Measurements from ENCODE around the gene CLEC16A. TPM values are rescaled to one million over a fixed set of nuclear protein-coding genes. Genes with fewer than 3 reads are reported as not detected.

The CLEC16A gene
- total RNA-seq, 1 donor from 2014 or later, result 7.8 TPM

- Histone ChIP-seq H3K27me3 (no peaks in the 10 kb centered on the region), H4K20me1 (ENCODE audit: low read depth) (peaks cover 5% of the 10 kb centered on the region), H3K4me3 (no peak overlapping the region), H3K27ac (no peak overlapping the region), H3K9ac (no peak overlapping the region), H3K79me2 (ENCODE audit: low read depth) (no peaks in the 10 kb centered on the region), H3K9me3 (ENCODE audit: low read depth) (no peaks in the 10 kb centered on the region), H3K4me1 (no peaks in the 10 kb centered on the region), H3F3A (ENCODE audit: low read depth) (no peaks in the 10 kb centered on the region), H2AFZ (replicated peaks) (no peak overlapping the region), H3K36me3 (no peaks in the 10 kb centered on the region), H3K4me2 (no peak overlapping the region)
- H3K4me3 Mint-ChIP-seq, result no peak overlapping the region
- H3K36me3 Mint-ChIP-seq, result no peaks in the 10 kb centered on the region
- H3K4me1 Mint-ChIP-seq, result no peaks in the 10 kb centered on the region
- DNase-seq (ENCODE audit: low spot score), result no peak
- H3K9me3 Mint-ChIP-seq, result no peaks in the 10 kb centered on the region
- TF ChIP-seq EZH2phosphoT487 (IDR thresholded peaks at IDR 0.05), result no peak
- no peak for TF ChIP-seq CTCF (IDR thresholded peaks at IDR 0.05)
- no peak for TF ChIP-seq EZH2 (IDR thresholded peaks at IDR 0.05)
- peaks cover 13% of the 10 kb centered on the region for H3K27me3 Mint-ChIP-seq (ENCODE audit: insufficient read depth, low read depth)
- H3K27ac Mint-ChIP-seq, result no peak overlapping the region
Observed at GRCh38 chr16:10896723-10897122, 47.6 kb upstream of the CLEC16A start.

- no peaks in the 10 kb centered on the region for H3K27me3 ChIP-seq
- no peaks in the 10 kb centered on the region for H3K36me3 ChIP-seq
- H3K79me2 ChIP-seq (ENCODE audit: low read depth), result no peaks in the 10 kb centered on the region
- no peak overlapping the region for H3K9ac ChIP-seq
- Mint-ChIP-seq H3K27me3 (ENCODE audit: insufficient read depth, low read depth) (peaks cover 12% of the 10 kb centered on the region), H3K4me3 (no peak overlapping the region), H3K4me1 (no peaks in the 10 kb centered on the region), H3K9me3 (no peaks in the 10 kb centered on the region), H3K27ac (no peak overlapping the region), H3K36me3 (no peaks in the 10 kb centered on the region)
- no peaks in the 10 kb centered on the region for H3K9me3 ChIP-seq (ENCODE audit: low read depth)
- no peak overlapping the region for H3K4me2 ChIP-seq
- H2AFZ ChIP-seq (replicated peaks), result no peak overlapping the region
- no peaks in the 10 kb centered on the region for H3F3A ChIP-seq (ENCODE audit: low read depth)
- DNase-seq (ENCODE audit: low spot score), result no peak
- TF ChIP-seq EZH2phosphoT487 (IDR thresholded peaks at IDR 0.05), result no peak
- no peak for TF ChIP-seq EZH2 (IDR thresholded peaks at IDR 0.05)
- no peak for TF ChIP-seq CTCF (IDR thresholded peaks at IDR 0.05)
- H4K20me1 ChIP-seq (ENCODE audit: low read depth), result peaks cover 5% of the 10 kb centered on the region
- H3K4me3 ChIP-seq, result no peak overlapping the region
- no peak overlapping the region for H3K27ac ChIP-seq
- no peaks in the 10 kb centered on the region for H3K4me1 ChIP-seq
Observed at GRCh38 chr16:10897134-10897533, 47.2 kb upstream of the CLEC16A start.

GRCh38 chr16:10902999-10903398 lies 41.4 kb upstream of the CLEC16A start:
- H3K36me3 Mint-ChIP-seq, result no peaks in the 10 kb centered on the region
- H3F3A ChIP-seq (ENCODE audit: low read depth), result no peaks in the 10 kb centered on the region
- H4K20me1 ChIP-seq (ENCODE audit: low read depth), result no peaks in the 10 kb centered on the region
- H3K27ac ChIP-seq, result no peak overlapping the region
- H3K4me1 ChIP-seq, result no peaks in the 10 kb centered on the region
- H3K79me2 ChIP-seq (ENCODE audit: low read depth), result no peaks in the 10 kb centered on the region
- no peak overlapping the region for H2AFZ ChIP-seq (replicated peaks)
- H3K4me1 Mint-ChIP-seq, result no peaks in the 10 kb centered on the region
- TF ChIP-seq EZH2 (IDR thresholded peaks at IDR 0.05) (no peak), EZH2phosphoT487 (IDR thresholded peaks at IDR 0.05) (no peak), CTCF (IDR thresholded peaks at IDR 0.05) (no peak)
- peaks cover 9% of the 10 kb centered on the region for H3K9me3 Mint-ChIP-seq
- H3K9ac ChIP-seq, result no peak overlapping the region
- H3K27me3 ChIP-seq, result no peaks in the 10 kb centered on the region
- H3K4me2 ChIP-seq, result no peak overlapping the region
- H3K4me3 ChIP-seq, result no peak overlapping the region
- no peak for DNase-seq (ENCODE audit: low spot score)
- H3K36me3 ChIP-seq, result no peaks in the 10 kb centered on the region
- no peak overlapping the region for H3K27ac Mint-ChIP-seq
- H3K4me3 Mint-ChIP-seq, result no peak overlapping the region
- peaks cover 10% of the 10 kb centered on the region for H3K27me3 Mint-ChIP-seq (ENCODE audit: insufficient read depth, low read depth)
- H3K9me3 ChIP-seq (ENCODE audit: low read depth), result no peaks in the 10 kb centered on the region
